Measurements from ENCODE around the gene STK32B. TPM values are rescaled to one million over a fixed set of nuclear protein-coding genes. Genes with fewer than 3 reads are reported as not detected.
"Not testable (repeated sequence)": the region's sequence is repeated elsewhere in the genome, so short reads cannot be mapped to it uniquely, and the experiment has no call there.

The STK32B gene
- total and polyA plus RNA-seq, 2 of the 8 experiments (the other 6 are each of a cell fraction or from before 2014, with no cell fraction given), result 2.3 to 2.5 TPM

DNA sequence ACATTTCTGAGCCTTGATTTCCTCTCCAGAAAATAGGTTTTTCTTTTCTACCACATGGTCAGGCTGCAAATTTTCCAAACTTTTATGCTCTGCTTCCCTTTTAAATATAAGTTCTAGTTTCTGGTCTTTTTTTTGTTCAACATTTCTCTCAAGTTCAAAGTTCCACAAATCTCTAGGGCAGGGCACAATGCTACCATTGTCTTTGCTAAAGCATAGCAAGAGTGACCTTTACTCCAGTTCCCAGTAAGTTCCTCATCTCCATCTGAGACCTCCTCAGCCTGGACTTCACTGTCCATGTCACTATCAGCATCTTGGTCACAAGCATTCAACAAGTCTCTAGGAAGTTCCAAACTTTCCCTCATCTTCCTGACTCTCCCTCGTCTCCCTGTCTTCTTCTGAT lies 228.8 kb downstream of the STK32B start:
- H3K27ac ChIP-seq (ENCODE audit: low read depth, low read length); H3K4ac ChIP-seq (replicated peaks; ENCODE audit: insufficient read length, low read depth, low read length); H2AK5ac ChIP-seq (ENCODE audit: low read depth, low read length); H3K79me1 ChIP-seq (ENCODE audit: low read depth, low read length); H3K9me3 ChIP-seq (ENCODE audit: insufficient read depth in 2 of 2, low read depth in 1 of 2, low read length in 1 of 2); H3K36me3 ChIP-seq (ENCODE audit: control insufficient read depth in 2 of 4, insufficient read depth in 4 of 4, low read length in 3 of 4); POLR2A ChIA-PET (ENCODE audit: partially characterized antibody); H3K23ac ChIP-seq (ENCODE audit: insufficient read length); H2BK5ac ChIP-seq (ENCODE audit: low read depth, low read length); FAIRE-seq; H3K4me1 ChIP-seq (replicated peaks in 1 of 4; ENCODE audit: control insufficient read depth in 3 of 4, insufficient read depth in 4 of 4, low read length in 3 of 4); H2BK12ac ChIP-seq (ENCODE audit: low read depth, low read length); DNase-seq (ENCODE audit: low read depth in 1 of 2, low spot score in 2 of 2); H3K56ac ChIP-seq (replicated peaks; ENCODE audit: insufficient read length, low read depth, low read length); H2BK20ac ChIP-seq (ENCODE audit: low read length); CTCF ChIA-PET (ENCODE audit: partially characterized antibody); H3K14ac ChIP-seq (ENCODE audit: insufficient read length); H3K27me3 ChIP-seq (replicated peaks in 1 of 4; ENCODE audit: control insufficient read depth in 3 of 4, extremely low read depth in 1 of 4, insufficient read depth in 3 of 4, low read length in 3 of 4); H3K79me2 ChIP-seq (ENCODE audit: control insufficient read depth in 1 of 2, insufficient read depth in 2 of 2, low read length in 2 of 2); H4K5ac ChIP-seq (ENCODE audit: insufficient read length, low read depth, low read length); H2BK15ac ChIP-seq (ENCODE audit: low read length); H4K91ac ChIP-seq (replicated peaks; ENCODE audit: insufficient read length, low read length); H3K4me3 ChIP-seq (ENCODE audit: extremely low read depth in 1 of 4, insufficient read depth in 2 of 4, low read depth in 3 of 4, low read length in 4 of 4); H4K20me1 ChIP-seq (replicated peaks in 1 of 2; ENCODE audit: control insufficient read depth in 1 of 2, insufficient read depth in 2 of 2, low read length in 2 of 2); H3K9ac ChIP-seq (replicated peaks in 1 of 4; ENCODE audit: extremely low read depth in 1 of 4, low read depth in 3 of 4, low read length in 3 of 4); H3K18ac ChIP-seq (ENCODE audit: extremely low read depth, low read length); H3K23me2 ChIP-seq (ENCODE audit: low read depth, low read length); H2BK120ac ChIP-seq (replicated peaks; ENCODE audit: low read depth, low read length); H2AFZ ChIP-seq (ENCODE audit: low read length); H4K8ac ChIP-seq (ENCODE audit: extremely low read depth, insufficient read depth, low read length); H3K4me2 ChIP-seq (ENCODE audit: insufficient read depth in 1 of 2, low read depth in 2 of 2, low read length in 2 of 2): not testable (repeated sequence)
- 100% methylated on average over 1 of the region's 1 CpG; no CpG with 5 or more reads in 1 of the 2 experiments for WGBS, 2 experiments (ENCODE audit: extremely low coverage in 1 of 2, insufficient coverage in 1 of 2, insufficient read length in 1 of 2, insufficient replicate concordance in 2 of 2, low coverage in 1 of 2, low lambda C conversion rate in 2 of 2, missing lambda C conversion rate in 1 of 2)

All from H1 (cell line).